H9 (cell line): ENCODE measurements around the gene CHL1. TPM values are rescaled to one million over a fixed set of nuclear protein-coding genes. Genes with fewer than 3 reads are reported as not detected.

Source experiments
- DNase-seq: peaks from one replicate; pipeline ENCODE4 v3.0.0-alpha.2; 2017
- H2AFZ ChIP-seq: one replicate; pipeline ENCODE4 v1.6.1; 2013; ENCODE audit warnings: mild to moderate bottlenecking, low read length, control low read depth, moderate library complexity
- H2AK5ac ChIP-seq: 2 replicates; pipeline ENCODE4 v1.6.1; 2013; ENCODE audit warnings: low read length, control low read depth, mixed read lengths; ENCODE audit not compliant: insufficient read length
- H2BK120ac ChIP-seq: one replicate; pipeline ENCODE4 v1.6.1; 2013; ENCODE audit warnings: low read depth, mild to moderate bottlenecking, low read length, control low read depth, inconsistent platforms; ENCODE audit not compliant: poor library complexity, severe bottlenecking
- H2BK12ac ChIP-seq: 2 replicates; pipeline ENCODE4 v1.6.1; 2013; ENCODE audit warnings: low read length, control low read depth, mixed read lengths, low read depth; ENCODE audit not compliant: insufficient read length
- H2BK15ac ChIP-seq: 2 replicates; pipeline ENCODE4 v1.6.1; 2013; ENCODE audit warnings: low read depth, low read length, control low read depth
- H2BK20ac ChIP-seq: one replicate; pipeline ENCODE4 v1.6.1; 2013; ENCODE audit warnings: low read depth, mild to moderate bottlenecking, low read length, control low read depth, inconsistent platforms; ENCODE audit not compliant: poor library complexity, severe bottlenecking
- H2BK5ac ChIP-seq: 2 replicates; pipeline ENCODE4 v1.6.1; 2013; ENCODE audit warnings: low read length, control low read depth, mixed read lengths; ENCODE audit not compliant: insufficient read length
- H3K14ac ChIP-seq: 2 replicates; pipeline ENCODE4 v1.6.1; 2013; ENCODE audit warnings: low read length, control low read depth; ENCODE audit not compliant: insufficient read depth
- H3K18ac ChIP-seq: 2 replicates; pipeline ENCODE4 v1.6.1; 2013; ENCODE audit warnings: low read depth, mild to moderate bottlenecking, mixed read lengths, low read length, control low read depth; ENCODE audit not compliant: insufficient read length
- H3K23ac ChIP-seq: 2 replicates; pipeline ENCODE4 v1.6.1; 2013; ENCODE audit warnings: low read length, control low read depth, mixed read lengths, low read depth; ENCODE audit not compliant: insufficient read length
- H3K23me2 ChIP-seq: 2 replicates; pipeline ENCODE4 v1.6.1; 2013; ENCODE audit warnings: low read depth, mild to moderate bottlenecking, mixed read lengths, low read length, control low read depth; ENCODE audit not compliant: insufficient read length, poor library complexity, severe bottlenecking
- H3K27ac ChIP-seq: 2 replicates; pipeline ENCODE4 v1.5.1; 2013; ENCODE audit warnings: low read length, control low read depth, mixed read lengths, low read depth; ENCODE audit not compliant: insufficient read length
- H3K27me3 ChIP-seq: 2 replicates; pipeline ENCODE4 v1.6.1; 2013; ENCODE audit warnings: low read length, control low read depth, inconsistent platforms; ENCODE audit not compliant: insufficient read depth
- H3K4ac ChIP-seq: 2 replicates; pipeline ENCODE4 v1.6.1; 2013; ENCODE audit warnings: low read depth, mild to moderate bottlenecking, control low read depth, inconsistent platforms, low read length, moderate library complexity
- H3K4me1 ChIP-seq: 2 replicates; pipeline ENCODE4 v1.6.1; 2013; ENCODE audit warnings: low read length, control low read depth, inconsistent platforms; ENCODE audit not compliant: insufficient read depth
- H3K4me2 ChIP-seq: 2 replicates; pipeline ENCODE4 v1.6.1; 2013; ENCODE audit warnings: low read length, control low read depth, mixed read lengths; ENCODE audit not compliant: insufficient read length, insufficient read depth
- H3K56ac ChIP-seq: 2 replicates; pipeline ENCODE4 v1.6.1; 2013; ENCODE audit warnings: low read depth, mild to moderate bottlenecking, mixed read lengths, low read length, control low read depth; ENCODE audit not compliant: insufficient read length
- H3K79me1 ChIP-seq: 2 replicates; pipeline ENCODE4 v1.6.1; 2013; ENCODE audit warnings: low read depth, mild to moderate bottlenecking, moderate library complexity, low read length, control low read depth, inconsistent platforms; ENCODE audit not compliant: insufficient read depth, poor library complexity, severe bottlenecking
- H3K79me2 ChIP-seq: 2 replicates; pipeline ENCODE4 v1.6.1; 2013; ENCODE audit warnings: low read length, control low read depth, inconsistent platforms; ENCODE audit not compliant: insufficient read depth
- H3K9ac ChIP-seq: 2 replicates; pipeline ENCODE4 v1.6.1; 2013; ENCODE audit warnings: low read length, control low read depth, mixed read lengths; ENCODE audit not compliant: insufficient read length; ENCODE audit errors: extremely low read depth
- H3K9me3 ChIP-seq: one replicate; pipeline ENCODE4 v1.6.1; 2013; ENCODE audit warnings: low read depth, low read length, inconsistent platforms; ENCODE audit not compliant: control insufficient read depth
- H3T11ph ChIP-seq: one replicate; pipeline ENCODE4 v1.6.1; 2013; ENCODE audit warnings: mild to moderate bottlenecking, low read length, control low read depth, inconsistent platforms
- H4K20me1 ChIP-seq: one replicate; pipeline ENCODE4 v1.6.1; 2013; ENCODE audit not compliant: control insufficient read depth, insufficient read length, insufficient read depth
- H4K5ac ChIP-seq: 2 replicates; pipeline ENCODE4 v1.6.1; 2013; ENCODE audit warnings: low read depth, mild to moderate bottlenecking, mixed read lengths, low read length, control low read depth; ENCODE audit not compliant: insufficient read length
- H4K8ac ChIP-seq: replicated peaks from 2 replicates; pipeline ENCODE4 v1.6.1; 2013; ENCODE audit warnings: low read length, control low read depth, mixed read lengths, low read depth; ENCODE audit not compliant: insufficient read length
- H4K91ac ChIP-seq: 2 replicates; pipeline ENCODE4 v1.6.1; 2013; ENCODE audit warnings: low read depth, mild to moderate bottlenecking, moderate library complexity, mixed read lengths, low read length, control low read depth; ENCODE audit not compliant: insufficient read length
- H3K27ac Mint-ChIP-seq, 3 experiments: 2 replicates in 2 of 3; 3 replicates in 1 of 3; pipeline ENCODE4 v1.8.0; 2020 to 2021; ENCODE audit warnings: mixed read lengths in 3 of 3, mild to moderate bottlenecking in 1 of 3, moderate library complexity in 1 of 3
- H3K27me3 Mint-ChIP-seq: 2 replicates; pipeline ENCODE4 v1.8.0; 2021; ENCODE audit warnings: low read depth, mild to moderate bottlenecking, moderate library complexity, mixed read lengths
- H3K36me3 Mint-ChIP-seq, 3 experiments: 2 replicates in 2 of 3; 3 replicates in 1 of 3; pipeline ENCODE4 v1.8.0; 2020 to 2021; ENCODE audit warnings: low read depth in 3 of 3, mixed read lengths in 3 of 3; ENCODE audit not compliant: insufficient read depth in 1 of 3
- H3K4me1 Mint-ChIP-seq, 2 experiments: 2 replicates each; pipeline ENCODE4 v1.8.0; 2020; ENCODE audit warnings: mixed read lengths in 2 of 2
- H3K4me3 Mint-ChIP-seq, 2 experiments: 2 replicates in 1 of 2; 3 replicates in 1 of 2; pipeline ENCODE4 v1.8.0; 2020 to 2021; ENCODE audit warnings: mild to moderate bottlenecking in 2 of 2, mixed read lengths in 2 of 2, moderate library complexity in 1 of 2
- H3K9me3 Mint-ChIP-seq, 2 experiments: 2 replicates in 1 of 2; 3 replicates in 1 of 2; pipeline ENCODE4 v1.8.0; 2020; ENCODE audit warnings: mild to moderate bottlenecking in 2 of 2, mixed read lengths in 2 of 2, moderate library complexity in 1 of 2
- WGBS: extraction: QIAGEN DNeasy Blood & Tissue Kit; methylation state at CpG from one replicate; pipeline ENCODE4 v1.1.7; 2013; ENCODE audit warnings: missing lambda C conversion rate, low lambda C conversion rate, mixed read lengths; ENCODE audit not compliant: insufficient read length; ENCODE audit errors: extremely low coverage; 5-methylcytosine and 5-hydroxymethylcytosine counted together
- total RNA-seq: library from RNA; stranded (reverse); gene quantifications from 2 replicates; pipeline ENCODE4 v1.2.1, GENCODE V29; 2021
- TF ChIP-seq, protein P1 (sequence below): fragments of 200-600 bp; sonication (generic); conservative IDR thresholded peaks from 3 replicates; pipeline ENCODE4 v1.8.0; 2021; ENCODE audit warnings: antibody characterized with exemption, mild to moderate bottlenecking

The CHL1 gene
- total RNA-seq, 1 experiment from 2014 or later = not detected

- H2AFZ ChIP-seq = no peak overlapping the region
- Mint-ChIP-seq H3K36me3 (no peaks in the 10 kb centered on the region), H3K27me3 (no peaks in the 10 kb centered on the region; the same call in 1 of the 2 replicates), H3K4me3 (no peak overlapping the region), H3K27ac (no peak overlapping the region), H3K4me1 (peaks cover 0 to 14% of the 10 kb centered on the region in 2 experiments; a peak in 1 of 4 replicates), H3K9me3 (no peaks in the 10 kb centered on the region)
- no CpG with 5 or more reads among the region's 4 CpGs for WGBS
- no peak for DNase-seq
- H4K91ac ChIP-seq = no peak overlapping the region
- no peak overlapping the region for H2BK120ac ChIP-seq
- H3K79me2 ChIP-seq = no peaks in the 10 kb centered on the region
- H3T11ph ChIP-seq = no peak overlapping the region
- no peak overlapping the region for H2BK15ac ChIP-seq
- no peaks in the 10 kb centered on the region for H3K9me3 ChIP-seq
- no peaks in the 10 kb centered on the region for H3K79me1 ChIP-seq
- no peaks in the 10 kb centered on the region for H3K27me3 ChIP-seq
- no peaks in the 10 kb centered on the region for H3K4me1 ChIP-seq
- no peaks in the 10 kb centered on the region for H4K20me1 ChIP-seq
- H4K5ac ChIP-seq = no peak overlapping the region
- H2BK12ac ChIP-seq = no peak overlapping the region
- no peak overlapping the region for H2BK5ac ChIP-seq
- no peak overlapping the region for H3K4me2 ChIP-seq
- TF ChIP-seq, protein P1, sequence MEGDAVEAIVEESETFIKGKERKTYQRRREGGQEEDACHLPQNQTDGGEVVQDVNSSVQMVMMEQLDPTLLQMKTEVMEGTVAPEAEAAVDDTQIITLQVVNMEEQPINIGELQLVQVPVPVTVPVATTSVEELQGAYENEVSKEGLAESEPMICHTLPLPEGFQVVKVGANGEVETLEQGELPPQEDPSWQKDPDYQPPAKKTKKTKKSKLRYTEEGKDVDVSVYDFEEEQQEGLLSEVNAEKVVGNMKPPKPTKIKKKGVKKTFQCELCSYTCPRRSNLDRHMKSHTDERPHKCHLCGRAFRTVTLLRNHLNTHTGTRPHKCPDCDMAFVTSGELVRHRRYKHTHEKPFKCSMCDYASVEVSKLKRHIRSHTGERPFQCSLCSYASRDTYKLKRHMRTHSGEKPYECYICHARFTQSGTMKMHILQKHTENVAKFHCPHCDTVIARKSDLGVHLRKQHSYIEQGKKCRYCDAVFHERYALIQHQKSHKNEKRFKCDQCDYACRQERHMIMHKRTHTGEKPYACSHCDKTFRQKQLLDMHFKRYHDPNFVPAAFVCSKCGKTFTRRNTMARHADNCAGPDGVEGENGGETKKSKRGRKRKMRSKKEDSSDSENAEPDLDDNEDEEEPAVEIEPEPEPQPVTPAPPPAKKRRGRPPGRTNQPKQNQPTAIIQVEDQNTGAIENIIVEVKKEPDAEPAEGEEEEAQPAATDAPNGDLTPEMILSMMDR = no peak
- H2AK5ac ChIP-seq = no peak overlapping the region
- no peaks in the 10 kb centered on the region for H3K23me2 ChIP-seq
- H2BK20ac ChIP-seq = no peak overlapping the region
- H4K8ac ChIP-seq = no peak overlapping the region
- H3K56ac ChIP-seq = no peak overlapping the region
- no peak overlapping the region for H3K14ac ChIP-seq
- H3K23ac ChIP-seq = no peak overlapping the region
- H3K27ac ChIP-seq = no peak overlapping the region
- H3K18ac ChIP-seq = no peak overlapping the region
- no peak overlapping the region for H3K4ac ChIP-seq
- no peak overlapping the region for H3K9ac ChIP-seq
Measured at GRCh38 chr3:341998-342397, 145.4 kb downstream of the CHL1 start.
